H1 (cell line): ENCODE measurements around the gene PSMD5. TPM values are rescaled to one million over a fixed set of nuclear protein-coding genes. Genes with fewer than 3 reads are reported as not detected.

ENCODE experiments used
- CTCF ChIA-PET: fragments of 300-600 bp; sonication (Branson Sonifier 250); formaldehyde crosslinking; loops from one replicate; lab custom pipeline; 2021; ENCODE audit not compliant: partially characterized antibody; lab: Charles Lee
- POLR2A ChIA-PET: fragments of 300-600 bp; sonication (Branson Sonifier 250); formaldehyde crosslinking; loops from one replicate; lab custom pipeline; 2021; ENCODE audit warnings: inconsistent platforms; ENCODE audit not compliant: partially characterized antibody; lab: Charles Lee
- DNase-seq, 2 experiments: peaks; one replicate each; pipeline versions ENCODE4 v3.0.0 to v3.0.0-alpha.2; 2010 to 2022; ENCODE audit warnings: low spot score in 2 of 2, low read depth in 1 of 2, mixed read lengths in 1 of 2
- FAIRE-seq: peaks from 2 replicates; lab custom pipeline; 2011; peaks lifted over from hg19 to GRCh38; lab: Jason Lieb, UNC
- H2AFZ ChIP-seq: 2 replicates; pipeline ENCODE4 v1.8.1; 2012; ENCODE audit warnings: low read length, inconsistent platforms
- H2AK5ac ChIP-seq: 2 replicates; pipeline ENCODE4 v1.6.1; 2013; ENCODE audit warnings: low read depth, low read length
- H2BK120ac ChIP-seq: replicated peaks from 2 replicates; pipeline ENCODE3; 2013; ENCODE audit warnings: low read depth, low read length, inconsistent platforms
- H2BK12ac ChIP-seq: 2 replicates; pipeline ENCODE4 v1.6.1; 2013; ENCODE audit warnings: low read depth, low read length
- H2BK15ac ChIP-seq: 2 replicates; pipeline ENCODE4 v1.6.1; 2013; ENCODE audit warnings: low read length
- H2BK20ac ChIP-seq: 2 replicates; pipeline ENCODE4 v1.6.1; 2013; ENCODE audit warnings: low read length
- H2BK5ac ChIP-seq: 2 replicates; pipeline ENCODE4 v1.6.1; 2013; ENCODE audit warnings: low read depth, low read length
- H3K14ac ChIP-seq: 2 replicates; pipeline ENCODE4 v1.6.1; 2013; ENCODE audit warnings: inconsistent platforms; ENCODE audit not compliant: insufficient read length
- H3K18ac ChIP-seq: 2 replicates; pipeline ENCODE4 v1.6.1; 2013; ENCODE audit warnings: low read length; ENCODE audit errors: extremely low read depth
- H3K23ac ChIP-seq: 2 replicates; pipeline ENCODE4 v1.6.1; 2013; ENCODE audit warnings: inconsistent platforms; ENCODE audit not compliant: insufficient read length
- H3K23me2 ChIP-seq: 2 replicates; pipeline ENCODE4 v1.6.1; 2013; ENCODE audit warnings: low read depth, low read length
- H3K27ac ChIP-seq: 2 replicates; pipeline ENCODE4 v1.6.1; 2011; ENCODE audit warnings: low read depth, low read length, inconsistent platforms
- H3K27me3 ChIP-seq, 4 experiments: replicated peaks in 1 of 4; 1 replicate in 1 of 4; 2 replicates in 3 of 4; pipeline versions ENCODE4 v1.6.1 to v1.8.1; 2011 to 2013; ENCODE audit warnings: low read length in 3 of 4, mild to moderate bottlenecking in 3 of 4, inconsistent platforms in 2 of 4, mixed read lengths in 2 of 4, moderate library complexity in 1 of 4; ENCODE audit not compliant: control insufficient read depth in 3 of 4, insufficient read depth in 3 of 4; ENCODE audit errors: extremely low read depth in 1 of 4
- H3K36me3 ChIP-seq, 4 experiments: 2 replicates each; pipeline versions ENCODE4 v1.6.1 to v1.8.1; 2011 to 2013; ENCODE audit warnings: mild to moderate bottlenecking in 4 of 4, low read length in 3 of 4, moderate library complexity in 2 of 4, control low read depth in 1 of 4, inconsistent platforms in 1 of 4; ENCODE audit not compliant: insufficient read depth in 4 of 4, control insufficient read depth in 2 of 4
- H3K4ac ChIP-seq: replicated peaks from 2 replicates; pipeline ENCODE3; 2013; ENCODE audit warnings: low read length, low read depth, mixed read lengths, inconsistent platforms; ENCODE audit not compliant: insufficient read length
- H3K4me1 ChIP-seq, 4 experiments: replicated peaks in 1 of 4; 1 replicate in 1 of 4; 2 replicates in 3 of 4; pipeline versions ENCODE4 v1.6.1 to v1.8.1; 2011 to 2013; ENCODE audit warnings: low read length in 3 of 4, inconsistent platforms in 2 of 4, mixed read lengths in 1 of 4; ENCODE audit not compliant: insufficient read depth in 4 of 4, control insufficient read depth in 3 of 4
- H3K4me2 ChIP-seq, 2 experiments: 2 replicates each; pipeline versions ENCODE4 v1.6.1 to v1.8.1; 2011 to 2013; ENCODE audit warnings: low read depth in 2 of 2, low read length in 2 of 2, control low read depth in 1 of 2, inconsistent platforms in 1 of 2, mild to moderate bottlenecking in 1 of 2; ENCODE audit not compliant: insufficient read depth in 1 of 2
- H3K4me3 ChIP-seq, 4 experiments: fragments of 200-600, 300-600 bp in 1 of 4; sonication (generic), shearing (Covaris generic), sonication (Bioruptor Twin) in 1 of 4; 2 replicates each; pipeline versions ENCODE4 v1.5.1 to v1.8.1; 2011 to 2016; ENCODE audit warnings: low read length in 4 of 4, low read depth in 3 of 4, control low read depth in 2 of 4, inconsistent platforms in 2 of 4, mild to moderate bottlenecking in 2 of 4, mixed read lengths in 1 of 4, moderate library complexity in 1 of 4; ENCODE audit not compliant: insufficient read depth in 2 of 4; ENCODE audit errors: extremely low read depth in 1 of 4
- H3K56ac ChIP-seq: replicated peaks from 2 replicates; pipeline ENCODE3; 2013; ENCODE audit warnings: low read depth, mild to moderate bottlenecking, mixed read lengths, low read length, inconsistent platforms; ENCODE audit not compliant: insufficient read length
- H3K79me1 ChIP-seq: 2 replicates; pipeline ENCODE4 v1.6.1; 2013; ENCODE audit warnings: low read depth, low read length, control low read depth
- H3K79me2 ChIP-seq, 2 experiments: 2 replicates each; pipeline versions ENCODE4 v1.6.1 to v1.8.1; 2012 to 2013; ENCODE audit warnings: low read length in 2 of 2, mild to moderate bottlenecking in 2 of 2, inconsistent platforms in 1 of 2; ENCODE audit not compliant: insufficient read depth in 2 of 2, control insufficient read depth in 1 of 2
- H3K9ac ChIP-seq, 4 experiments: replicated peaks in 1 of 4; 1 replicate in 1 of 4; 2 replicates in 3 of 4; pipeline versions ENCODE4 v1.6.1 to v1.8.1; 2011 to 2013; ENCODE audit warnings: low read depth in 3 of 4, low read length in 3 of 4, control low read depth in 2 of 4, mild to moderate bottlenecking in 2 of 4, moderate library complexity in 2 of 4, inconsistent platforms in 1 of 4; ENCODE audit errors: extremely low read depth in 1 of 4
- H3K9me3 ChIP-seq, 2 experiments: 2 replicates each; pipeline versions ENCODE4 v1.6.1 to v1.8.1; 2012 to 2013; ENCODE audit warnings: mild to moderate bottlenecking in 2 of 2, moderate library complexity in 2 of 2, control low read depth in 1 of 2, inconsistent platforms in 1 of 2, low read depth in 1 of 2, low read length in 1 of 2, mixed read lengths in 1 of 2; ENCODE audit not compliant: insufficient read depth in 2 of 2
- H4K20me1 ChIP-seq, 2 experiments: replicated peaks in 1 of 2; 2 replicates each; pipeline versions ENCODE3 to v1.8.1; 2011 to 2013; ENCODE audit warnings: inconsistent platforms in 2 of 2, low read length in 2 of 2, mild to moderate bottlenecking in 1 of 2; ENCODE audit not compliant: insufficient read depth in 2 of 2, control insufficient read depth in 1 of 2
- H4K5ac ChIP-seq: 2 replicates; pipeline ENCODE4 v1.6.1; 2013; ENCODE audit warnings: low read length, low read depth, mixed read lengths, inconsistent platforms; ENCODE audit not compliant: insufficient read length
- H4K8ac ChIP-seq: 2 replicates; pipeline ENCODE4 v1.8.0; 2013; ENCODE audit warnings: mild to moderate bottlenecking, moderate library complexity, low read length, inconsistent platforms; ENCODE audit not compliant: insufficient read depth; ENCODE audit errors: extremely low read depth
- H4K91ac ChIP-seq: replicated peaks from 2 replicates; pipeline ENCODE3; 2013; ENCODE audit warnings: low read length, mixed read lengths, inconsistent platforms; ENCODE audit not compliant: insufficient read length
- CEBPB ChIP-seq: IDR thresholded peaks from 2 replicates; pipeline ENCODE4 v1.6.1; 2012; ENCODE audit warnings: low read depth, low read length
- CHD2 ChIP-seq: IDR thresholded peaks from 2 replicates; pipeline ENCODE4 v1.6.1; 2012; ENCODE audit warnings: low read length, improper control_type of control experiment
- CTBP2 ChIP-seq: IDR thresholded peaks from 2 replicates; pipeline ENCODE4 v1.7.0; 2011; ENCODE audit warnings: borderline replicate concordance, mild to moderate bottlenecking, moderate library complexity, mixed read lengths, low read length; ENCODE audit not compliant: insufficient read depth, insufficient read length
- EP300 ChIP-seq, 2 experiments: IDR thresholded peaks; 1 replicate in 1 of 2; 2 replicates in 1 of 2; pipeline ENCODE4 v1.6.1; 2011 to 2012; ENCODE audit warnings: low read depth in 2 of 2, low read length in 2 of 2, mild to moderate bottlenecking in 2 of 2, borderline replicate concordance in 1 of 2, inconsistent platforms in 1 of 2, moderate library complexity in 1 of 2
- KDM5A ChIP-seq: fragments of 200-600 bp; IDR thresholded peaks from 2 replicates; pipeline ENCODE4 v1.7.1; 2012; ENCODE audit warnings: mild to moderate bottlenecking, low read length, inconsistent platforms, mixed read lengths
- MAX ChIP-seq: IDR thresholded peaks from 2 replicates; pipeline ENCODE4 v1.6.1; 2012; ENCODE audit warnings: inconsistent platforms
- POLR2A ChIP-seq, 2 experiments: IDR thresholded peaks; 1 replicate in 1 of 2; 2 replicates in 1 of 2; pipeline ENCODE4 v1.6.1; 2011; ENCODE audit warnings: low read depth in 2 of 2, low read length in 2 of 2, mild to moderate bottlenecking in 2 of 2; ENCODE audit errors: control extremely low read depth in 1 of 2
- RXRA ChIP-seq: IDR thresholded peaks from 2 replicates; pipeline ENCODE4 v1.6.1; 2011; ENCODE audit warnings: low read depth, mild to moderate bottlenecking, low read length, moderate library complexity; ENCODE audit not compliant: insufficient read depth
- SP2 ChIP-seq: IDR thresholded peaks from 2 replicates; pipeline ENCODE4 v1.6.1; 2012; ENCODE audit warnings: mild to moderate bottlenecking, low read length, inconsistent platforms
- TAF7 ChIP-seq: optimal IDR thresholded peaks from 2 replicates; pipeline ENCODE3; 2011; ENCODE audit warnings: low read depth, mild to moderate bottlenecking, inconsistent platforms, low read length, moderate library complexity, borderline replicate concordance
- TEAD4 ChIP-seq: IDR thresholded peaks from 2 replicates; pipeline ENCODE4 v1.6.1; 2012; ENCODE audit warnings: low read depth, low read length, inconsistent platforms, mixed read lengths
- USF2 ChIP-seq: IDR thresholded peaks from 2 replicates; pipeline ENCODE4 v1.6.1; 2011; ENCODE audit warnings: low read length, improper control_type of control experiment
- YY1 ChIP-seq: IDR thresholded peaks from 2 replicates; pipeline ENCODE4 v1.6.1; 2011; ENCODE audit warnings: low read depth, mild to moderate bottlenecking, low read length
- ZNF274 ChIP-seq: IDR thresholded peaks from 2 replicates; pipeline ENCODE4 v1.7.0; 2012; ENCODE audit warnings: low read length, borderline replicate concordance; ENCODE audit errors: extremely low read depth
- WGBS, 2 experiments: shearing (Covaris generic) in 1 of 2; methylation state at CpG; one replicate each; pipeline versions ENCODE4 v1.1.6 to v1.1.7; 2013 to 2015; ENCODE audit warnings: low lambda C conversion rate in 2 of 2, mixed read lengths in 2 of 2, inconsistent platforms in 1 of 2, low coverage in 1 of 2, missing lambda C conversion rate in 1 of 2; ENCODE audit not compliant: insufficient replicate concordance in 2 of 2, insufficient coverage in 1 of 2, insufficient read length in 1 of 2; ENCODE audit errors: extremely low coverage in 1 of 2, missing lambda C conversion rate in 1 of 2; 5-methylcytosine and 5-hydroxymethylcytosine counted together
- polyA plus RNA-seq, 7 experiments: library from polyadenylated mRNA; depleted of rRNA in 3 of 7; stranded (reverse) in 5 of 7; unstranded in 2 of 7; fragments of >200 nt in 5 of 7; fragments of 200-250 nt in 2 of 7; gene quantifications; 1 replicate in 5 of 7; 2 replicates in 1 of 7; 4 replicates in 1 of 7; pipeline versions ENCODE4 v1.2.1 to v1.2.3, GENCODE V29; 2011 to 2013; ENCODE audit warnings: missing spikeins in 2 of 7, mixed read lengths in 2 of 7
- total RNA-seq: library from RNA; stranded (reverse); fragmentation: NEBNext Ultra II Directional; extraction: Animal tissue kit (Norgen Biotek cat#: 25700); gene quantifications from 2 replicates; pipeline ENCODE4 v1.2.1, GENCODE V29; 2021

PSMD5 gene
- total and polyA plus RNA-seq, 2 of the 8 experiments (the other 6 are each of a cell fraction or from before 2014, with no cell fraction given) = 19.2 to 30.5 TPM

GRCh38 chr9:120777229-120777628, 65.5 kb downstream of the PSMD5 start:
- H2AK5ac ChIP-seq = no peak overlapping the region
- no peak overlapping the region for H2BK20ac ChIP-seq
- no peak for TF ChIP-seq MAX
- TF ChIP-seq CHD2 = no peak
- no peak for TF ChIP-seq POLR2A (IDR thresholded peaks at IDR 0.05; ENCODE audit: control extremely low read depth in 1 of 2, low read depth in 2 of 2, low read length in 2 of 2)
- no peak for TF ChIP-seq EP300 (IDR thresholded peaks at IDR 0.05; ENCODE audit: borderline replicate concordance in 1 of 2, low read depth in 2 of 2, low read length in 2 of 2)
- no peak for TF ChIP-seq RXRA
- TF ChIP-seq ZNF274 = no peak
- no peak for TF ChIP-seq TAF7
- no peak for TF ChIP-seq USF2
- no peak for TF ChIP-seq YY1
- no peak for TF ChIP-seq KDM5A
- TF ChIP-seq CEBPB = no peak
- TF ChIP-seq SP2 = no peak
- no peak for TF ChIP-seq CTBP2
- TF ChIP-seq TEAD4 = no peak
- no peak overlapping the region for H3K18ac ChIP-seq
- H3K9ac ChIP-seq = no peak overlapping the region
- H2BK120ac ChIP-seq = no peak overlapping the region
- no peaks in the 10 kb centered on the region for H3K23me2 ChIP-seq
- 92% methylated on average over 5 of the region's 5 CpGs; no CpG with 5 or more reads in 1 of the 2 experiments for WGBS, 2 experiments
- H3K79me1 ChIP-seq = peaks cover 9% of the 10 kb centered on the region
- ChIA-PET POLR2A (interaction anchor here (1.8 to 3.9 kb wide), 2 partner anchors 10 to 16 kb away, joined by 6 to 18 read pairs; partner anchors contain the start of gene FBXW2), CTCF (interaction anchor here (0.7 kb wide), 1 partner anchor 28 kb away, joined by 3 read pairs; no protein-coding TSS in a partner anchor)
- no peak overlapping the region for H2AFZ ChIP-seq
- H4K5ac ChIP-seq = no peak overlapping the region
- H2BK15ac ChIP-seq = no peak overlapping the region
- peaks cover 0 to 10% of the 10 kb centered on the region in 2 experiments; a peak in 2 of 4 replicates for H3K79me2 ChIP-seq
- H3K27me3 ChIP-seq = no peaks in the 10 kb centered on the region
- H3K23ac ChIP-seq = no peak overlapping the region
- no peak overlapping the region for H2BK5ac ChIP-seq
- peaks cover 4 to 48% (median 15%) of the 10 kb centered on the region in 4 experiments; a peak in 7 of 8 replicates for H3K36me3 ChIP-seq
- H4K20me1 ChIP-seq = no peaks in the 10 kb centered on the region
- H3K4me2 ChIP-seq = no peak overlapping the region
- H3K56ac ChIP-seq = no peak overlapping the region
- no peak for FAIRE-seq
- no peak overlapping the region for H3K4ac ChIP-seq
- H3K4me1 ChIP-seq = no peaks in the 10 kb centered on the region
- H3K14ac ChIP-seq = no peak overlapping the region
- H3K27ac ChIP-seq = no peak overlapping the region
- H3K4me3 ChIP-seq = no peak overlapping the region
- H2BK12ac ChIP-seq = no peak overlapping the region
- no peak for DNase-seq
- no peak overlapping the region for H4K91ac ChIP-seq
- H3K9me3 ChIP-seq = no peaks in the 10 kb centered on the region
- no peak overlapping the region for H4K8ac ChIP-seq
